Measurements from ENCODE around the gene HTT. TPM values are rescaled to one million over a fixed set of nuclear protein-coding genes. Genes with fewer than 3 reads are reported as not detected.

HTT gene
- total RNA-seq, 1 experiment from 2014 or later, result 37.4 TPM

DNA sequence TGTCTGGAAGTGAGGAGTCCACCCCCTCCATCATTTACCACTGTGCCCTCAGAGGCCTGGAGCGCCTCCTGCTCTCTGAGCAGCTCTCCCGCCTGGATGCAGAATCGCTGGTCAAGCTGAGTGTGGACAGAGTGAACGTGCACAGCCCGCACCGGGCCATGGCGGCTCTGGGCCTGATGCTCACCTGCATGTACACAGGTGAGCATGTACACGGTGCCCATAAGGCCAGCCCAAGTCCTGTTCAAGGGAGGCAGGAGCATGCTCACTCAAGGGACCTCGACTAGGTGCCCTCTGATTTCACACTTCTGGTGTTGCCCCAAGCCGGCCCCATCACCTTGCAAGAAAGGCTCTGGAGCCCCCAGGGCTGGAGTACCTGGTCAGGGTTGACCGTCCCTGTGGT lies 161.1 kb downstream of the HTT start:
- no peak overlapping the region for H3K9ac ChIP-seq (ENCODE audit: low read length)
- H3K4me1 ChIP-seq (ENCODE audit: control insufficient read depth in 1 of 2, insufficient read depth in 2 of 2, low read length in 2 of 2), result no peaks in the 10 kb centered on the region
- POLR2A ChIA-PET, result no interaction called here
- H3K27me3 ChIP-seq (ENCODE audit: insufficient read depth, low read length), result no peaks in the 10 kb centered on the region
- H3K27ac ChIP-seq (ENCODE audit: low read depth, low read length), result no peak overlapping the region
- no peaks in the 10 kb centered on the region for H3K9me3 ChIP-seq (ENCODE audit: control insufficient read depth in 1 of 2, insufficient read depth in 1 of 2, low read depth in 1 of 2, low read length in 2 of 2)
- no peaks in the 10 kb centered on the region for H4K20me1 ChIP-seq (ENCODE audit: insufficient read depth)
- H3K4me3 ChIP-seq (replicated peaks in 1 of 2; ENCODE audit: low read depth in 1 of 2, low read length in 2 of 2), result no peak overlapping the region
- TF ChIP-seq SP1 (IDR thresholded peaks at IDR 0.05; ENCODE audit: low read depth) (no peak), SIN3A (IDR thresholded peaks at IDR 0.05; ENCODE audit: low read depth) (no peak), POLR2A (IDR thresholded peaks at IDR 0.05; ENCODE audit: borderline replicate concordance, extremely low read depth, insufficient read depth, insufficient read length) (no peak)
- TF ChIP-seq, protein P1, sequence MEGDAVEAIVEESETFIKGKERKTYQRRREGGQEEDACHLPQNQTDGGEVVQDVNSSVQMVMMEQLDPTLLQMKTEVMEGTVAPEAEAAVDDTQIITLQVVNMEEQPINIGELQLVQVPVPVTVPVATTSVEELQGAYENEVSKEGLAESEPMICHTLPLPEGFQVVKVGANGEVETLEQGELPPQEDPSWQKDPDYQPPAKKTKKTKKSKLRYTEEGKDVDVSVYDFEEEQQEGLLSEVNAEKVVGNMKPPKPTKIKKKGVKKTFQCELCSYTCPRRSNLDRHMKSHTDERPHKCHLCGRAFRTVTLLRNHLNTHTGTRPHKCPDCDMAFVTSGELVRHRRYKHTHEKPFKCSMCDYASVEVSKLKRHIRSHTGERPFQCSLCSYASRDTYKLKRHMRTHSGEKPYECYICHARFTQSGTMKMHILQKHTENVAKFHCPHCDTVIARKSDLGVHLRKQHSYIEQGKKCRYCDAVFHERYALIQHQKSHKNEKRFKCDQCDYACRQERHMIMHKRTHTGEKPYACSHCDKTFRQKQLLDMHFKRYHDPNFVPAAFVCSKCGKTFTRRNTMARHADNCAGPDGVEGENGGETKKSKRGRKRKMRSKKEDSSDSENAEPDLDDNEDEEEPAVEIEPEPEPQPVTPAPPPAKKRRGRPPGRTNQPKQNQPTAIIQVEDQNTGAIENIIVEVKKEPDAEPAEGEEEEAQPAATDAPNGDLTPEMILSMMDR (IDR thresholded peaks at IDR 0.05 in 2 of 3, conservative IDR thresholded peaks at IDR 0.05 in 1 of 3; ENCODE audit: borderline replicate concordance in 1 of 3, insufficient read depth in 1 of 3, low read depth in 2 of 3, low read length in 2 of 3), result no peak
- TF ChIP-seq, protein P2, sequence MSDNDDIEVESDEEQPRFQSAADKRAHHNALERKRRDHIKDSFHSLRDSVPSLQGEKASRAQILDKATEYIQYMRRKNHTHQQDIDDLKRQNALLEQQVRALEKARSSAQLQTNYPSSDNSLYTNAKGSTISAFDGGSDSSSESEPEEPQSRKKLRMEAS (IDR thresholded peaks at IDR 0.05), result no peak
- CTCF ChIA-PET, result no interaction called here
- H3K36me3 ChIP-seq (ENCODE audit: control insufficient read depth in 1 of 2, insufficient read depth in 2 of 2, low read length in 2 of 2), result peaks cover 0 to 3% of the 10 kb centered on the region in 2 experiments; a peak in 1 of 4 replicates
- H2AFZ ChIP-seq (ENCODE audit: low read depth, low read length, poor library complexity, severe bottlenecking), result no peak overlapping the region
- no peak for ATAC-seq
- RAD21 ChIA-PET (ENCODE audit: low non-redundant PET in 1 of 2, low total read pairs in 2 of 2, uncharacterized antibody in 2 of 2, unreplicated experiment in 2 of 2), result no interaction called here
- H3K79me2 ChIP-seq (ENCODE audit: insufficient read depth, low read length), result no peaks in the 10 kb centered on the region
- no peaks in the 10 kb centered on the region for H3K9me2 ChIP-seq (ENCODE audit: insufficient read depth)
- DNase-seq (ENCODE audit: low read depth, low spot score), result no peak
- no TSS peak for BruUV-seq (replicated peaks)
- intact Hi-C loops (cut with micrococcal nuclease), result no loop called here
- no peak overlapping the region for H3K4me2 ChIP-seq (ENCODE audit: low read length)

DNA sequence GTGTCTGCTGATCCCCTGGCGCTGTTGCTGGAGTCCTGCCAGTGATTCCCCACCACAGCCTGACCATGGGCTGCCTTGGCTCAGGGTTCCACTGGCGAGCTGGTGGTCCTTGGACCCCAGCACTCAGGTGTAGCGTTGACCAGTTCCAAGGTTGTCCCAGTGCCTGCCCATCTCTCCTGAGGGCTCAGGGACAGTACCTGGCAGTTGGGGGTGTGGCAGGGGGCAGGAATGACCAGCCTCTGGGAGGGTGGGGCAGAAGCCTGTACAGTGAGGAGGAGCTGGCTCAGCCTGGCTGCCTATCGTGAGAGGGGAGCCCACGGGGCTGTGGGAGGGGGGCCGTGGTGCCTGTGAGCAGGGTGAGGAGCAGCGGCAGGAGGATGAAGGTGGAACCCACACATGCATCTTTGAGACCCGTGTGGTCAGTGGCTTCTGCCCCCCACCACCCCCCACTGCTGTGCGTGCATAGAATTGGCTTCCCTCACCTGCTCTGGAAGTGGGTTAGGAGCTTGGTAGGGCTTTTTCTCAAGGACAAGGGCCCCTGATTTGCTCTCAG lies 161.9 kb downstream of the HTT start:
- H3K4me2 ChIP-seq (ENCODE audit: low read length), result no peak overlapping the region
- no peaks in the 10 kb centered on the region for H3K79me2 ChIP-seq (ENCODE audit: insufficient read depth, low read length)
- ChIA-PET POLR2A (no interaction called here), CTCF (no interaction called here), RAD21 (ENCODE audit: low non-redundant PET in 1 of 2, low total read pairs in 2 of 2, uncharacterized antibody in 2 of 2, unreplicated experiment in 2 of 2) (no interaction called here)
- no peak overlapping the region for H3K27ac ChIP-seq (ENCODE audit: low read depth, low read length)
- no peaks in the 10 kb centered on the region for H4K20me1 ChIP-seq (ENCODE audit: insufficient read depth)
- BruUV-seq (replicated peaks), result no TSS peak
- H3K9me2 ChIP-seq (ENCODE audit: insufficient read depth), result no peaks in the 10 kb centered on the region
- no peak overlapping the region for H3K9ac ChIP-seq (ENCODE audit: low read length)
- intact Hi-C loops (cut with micrococcal nuclease), result no loop called here
- H3K36me3 ChIP-seq (ENCODE audit: control insufficient read depth in 1 of 2, insufficient read depth in 2 of 2, low read length in 2 of 2), result peaks cover 0 to 3% of the 10 kb centered on the region in 2 experiments; a peak in 1 of 4 replicates
- no peak for DNase-seq (ENCODE audit: low read depth, low spot score)
- TF ChIP-seq ZNF274 (IDR thresholded peaks at IDR 0.05; ENCODE audit: low read depth, low read length) (no peak), ZFX (IDR thresholded peaks at IDR 0.05) (no peak), YY1 (IDR thresholded peaks at IDR 0.05; ENCODE audit: extremely low read depth, insufficient replicate concordance, low read depth, low read length) (no peak), CBX3 (IDR thresholded peaks at IDR 0.05; ENCODE audit: low read depth) (no peak), SP1 (IDR thresholded peaks at IDR 0.05; ENCODE audit: low read depth) (no peak)
- TF ChIP-seq, protein P3, sequence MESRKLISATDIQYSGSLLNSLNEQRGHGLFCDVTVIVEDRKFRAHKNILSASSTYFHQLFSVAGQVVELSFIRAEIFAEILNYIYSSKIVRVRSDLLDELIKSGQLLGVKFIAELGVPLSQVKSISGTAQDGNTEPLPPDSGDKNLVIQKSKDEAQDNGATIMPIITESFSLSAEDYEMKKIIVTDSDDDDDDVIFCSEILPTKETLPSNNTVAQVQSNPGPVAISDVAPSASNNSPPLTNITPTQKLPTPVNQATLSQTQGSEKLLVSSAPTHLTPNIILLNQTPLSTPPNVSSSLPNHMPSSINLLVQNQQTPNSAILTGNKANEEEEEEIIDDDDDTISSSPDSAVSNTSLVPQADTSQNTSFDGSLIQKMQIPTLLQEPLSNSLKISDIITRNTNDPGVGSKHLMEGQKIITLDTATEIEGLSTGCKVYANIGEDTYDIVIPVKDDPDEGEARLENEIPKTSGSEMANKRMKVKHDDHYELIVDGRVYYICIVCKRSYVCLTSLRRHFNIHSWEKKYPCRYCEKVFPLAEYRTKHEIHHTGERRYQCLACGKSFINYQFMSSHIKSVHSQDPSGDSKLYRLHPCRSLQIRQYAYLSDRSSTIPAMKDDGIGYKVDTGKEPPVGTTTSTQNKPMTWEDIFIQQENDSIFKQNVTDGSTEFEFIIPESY (IDR thresholded peaks at IDR 0.05; ENCODE audit: extremely low read depth, insufficient replicate concordance, low read length), result no peak
- TF ChIP-seq, protein P1 (IDR thresholded peaks at IDR 0.05 in 2 of 3, conservative IDR thresholded peaks at IDR 0.05 in 1 of 3; ENCODE audit: borderline replicate concordance in 1 of 3, insufficient read depth in 1 of 3, low read depth in 2 of 3, low read length in 2 of 3), result no peak
- H3K9me3 ChIP-seq (ENCODE audit: control insufficient read depth in 1 of 2, insufficient read depth in 1 of 2, low read depth in 1 of 2, low read length in 2 of 2), result no peaks in the 10 kb centered on the region
- no peak overlapping the region for H3K4me3 ChIP-seq (replicated peaks in 1 of 2; ENCODE audit: low read depth in 1 of 2, low read length in 2 of 2)
- no peak; the same call in 1 of the 2 replicates for ATAC-seq
- no peak overlapping the region for H2AFZ ChIP-seq (ENCODE audit: low read depth, low read length, poor library complexity, severe bottlenecking)
- no peaks in the 10 kb centered on the region for H3K4me1 ChIP-seq (ENCODE audit: control insufficient read depth in 1 of 2, insufficient read depth in 2 of 2, low read length in 2 of 2)
- H3K27me3 ChIP-seq (ENCODE audit: insufficient read depth, low read length), result no peaks in the 10 kb centered on the region
